Tibial nerve (tissue), 4 donors: ENCODE results near the gene USP5.

Source experiments
- CTCF ChIP-seq, 5 experiments: fragments of 200-600 bp in 3 of 5; fragments of 450-650 bp in 2 of 5; sonication (generic) in 3 of 5; IDR thresholded peaks; one replicate each; pipeline ENCODE4 v1.5.1; 2016 to 2019; ENCODE audit warnings: antibody characterized with exemption in 5 of 5, mild to moderate bottlenecking in 3 of 5, moderate library complexity in 2 of 5
- EP300 ChIP-seq, 2 donors: sonication (generic); formaldehyde crosslinking; IDR thresholded peaks; one replicate each; pipeline ENCODE4 v1.6.1; 2017; ENCODE audit warnings: antibody characterized with exemption in 2 of 2, mild to moderate bottlenecking in 1 of 2
- POLR2A ChIP-seq, 2 donors: fragments of 450-650 bp; IDR thresholded peaks; one replicate each; pipeline ENCODE4 v1.6.1; 2017; ENCODE audit warnings: antibody characterized with exemption in 2 of 2, mild to moderate bottlenecking in 2 of 2, moderate library complexity in 2 of 2

- no peak for TF ChIP-seq CTCF (IDR thresholded peaks at IDR 0.05)
- no peak for TF ChIP-seq POLR2A (IDR thresholded peaks at IDR 0.05)
- no peak for TF ChIP-seq EP300 (IDR thresholded peaks at IDR 0.05)
Observed at GRCh38 chr12:6833189-6833890, 18.6 kb upstream of the USP5 start.
